HG03575 (cell line): ENCODE measurements around the gene MED6.

Source experiments
- ATAC-seq: cut with Tn5 transposase; IDR thresholded peaks from one replicate; pipeline ENCODE4 v1.9.1; 2021; ENCODE audit not compliant: unreplicated experiment, insufficient number of reproducible peaks, low FRiP score; ENCODE audit errors: extremely low read depth

MED6 gene

GRCh38 chr14:70602254-70602653 lies 1.8 kb upstream of the MED6 start:
- no peak for ATAC-seq

GRCh38 chr14:70601162-70601561 lies 707 bp upstream of the MED6 start:
- ATAC-seq: no peak

GRCh38 chr14:70599345-70599744 lies 1.1 kb downstream of the MED6 start:
- ATAC-seq: no peak

GRCh38 chr14:70597731-70598130 lies 2.7 kb downstream of the MED6 start:
- ATAC-seq: no peak

- no peak for ATAC-seq
Observed at GRCh38 chr14:70595443-70596185, 4.8 kb downstream of the MED6 start.

- ATAC-seq: no peak
Observed at GRCh38 chr14:70594461-70594860, 6.0 kb downstream of the MED6 start.

GRCh38 chr14:70585231-70585630 lies 15.2 kb downstream of the MED6 start:
- ATAC-seq: no peak

GRCh38 chr14:70576891-70577290 lies 23.6 kb downstream of the MED6 start:
- ATAC-seq: no peak

GRCh38 chr14:70573050-70573449 lies 27.4 kb downstream of the MED6 start:
- no peak for ATAC-seq

- no peak for ATAC-seq
Observed at GRCh38 chr14:70571139-70571538, 29.3 kb downstream of the MED6 start.

GRCh38 chr14:70567791-70568190 lies 32.7 kb downstream of the MED6 start:
- ATAC-seq: no peak

- ATAC-seq: no peak
Observed at GRCh38 chr14:70563869-70564268, 36.6 kb downstream of the MED6 start.

- ATAC-seq: no peak
Observed at GRCh38 chr14:70563417-70563816, 37.0 kb downstream of the MED6 start.

- no peak for ATAC-seq
Observed at GRCh38 chr14:70558356-70558755, 42.1 kb downstream of the MED6 start.

GRCh38 chr14:70555890-70556289 lies 44.6 kb downstream of the MED6 start:
- no peak for ATAC-seq

- ATAC-seq: no peak
Observed at GRCh38 chr14:70538087-70538486, 62.4 kb downstream of the MED6 start.

GRCh38 chr14:70536830-70537229 lies 63.6 kb downstream of the MED6 start:
- no peak for ATAC-seq

GRCh38 chr14:70534904-70535303 lies 65.6 kb downstream of the MED6 start, which contains the start of gene ADAM20:
Gene ADAM20 (minus strand): TSS chr14:70535004. CDS start chr14:70524757, 10,247 bp downstream.
- no peak for ATAC-seq
